Sigmoid colon (tissue), 7 donors: ENCODE data around the gene FEZ2. TPM values are rescaled to one million over a fixed set of nuclear protein-coding genes. Genes with fewer than 3 reads are reported as not detected.
A peak's percentile ranks its signal among the peaks of the same experiment; 100 is the strongest.

ENCODE experiments used
- DNase-seq: peaks from one replicate; pipeline ENCODE4 v3.0.0-alpha.2; 2019
- H3K27ac ChIP-seq, 4 donors: fragments of 200-600 bp; sonication (generic); one replicate each; pipeline ENCODE4 v1.5.1; 2016 to 2019; ENCODE audit warnings: mild to moderate bottlenecking in 1 of 4
- H3K27me3 ChIP-seq, 3 donors: fragments of 200-600 bp; sonication (generic); one replicate each; pipeline ENCODE4 v1.5.1; 2019; ENCODE audit warnings: mild to moderate bottlenecking in 1 of 3
- H3K36me3 ChIP-seq, 4 donors: fragments of 200-600 bp; sonication (generic); one replicate each; pipeline ENCODE4 v1.5.1; 2016 to 2019
- H3K4me1 ChIP-seq, 4 donors: fragments of 200-600 bp; sonication (generic); one replicate each; pipeline ENCODE4 v1.5.1; 2017 to 2019
- H3K4me3 ChIP-seq, 4 donors: fragments of 200-600 bp; sonication (generic); one replicate each; pipeline ENCODE4 v1.5.1; 2017 to 2019; ENCODE audit warnings: mild to moderate bottlenecking in 2 of 4, moderate library complexity in 1 of 4
- H3K9me3 ChIP-seq, 4 donors: fragments of 200-600 bp in 3 of 4; sonication (generic) in 3 of 4; one replicate each; pipeline versions ENCODE4 v1.5.1 to v1.6.1; 2013 to 2019
- CTCF ChIP-seq, 4 experiments: fragments of 450-650 bp in 3 of 4; fragments of 200-600 bp in 1 of 4; IDR thresholded peaks; one replicate each; pipeline ENCODE4 v1.5.1; 2016 to 2019; ENCODE audit warnings: antibody characterized with exemption in 4 of 4, mild to moderate bottlenecking in 3 of 4, moderate library complexity in 2 of 4
- EP300 ChIP-seq, 4 donors: sonication (generic); formaldehyde crosslinking; IDR thresholded peaks; one replicate each; pipeline ENCODE4 v1.6.1; 2017; ENCODE audit warnings: antibody characterized with exemption in 4 of 4
- POLR2A ChIP-seq, 2 donors: fragments of 450-650 bp; IDR thresholded peaks; one replicate each; pipeline ENCODE4 v1.6.1; 2016; ENCODE audit warnings: antibody characterized with exemption in 2 of 2, mild to moderate bottlenecking in 2 of 2, moderate library complexity in 2 of 2
- POLR2AphosphoS5 ChIP-seq, 4 donors: sonication (generic); formaldehyde crosslinking; IDR thresholded peaks; one replicate each; pipeline ENCODE4 v1.6.1; 2017; ENCODE audit warnings: antibody characterized with exemption in 4 of 4
- WGBS, 2 donors: extraction: QIAGEN DNeasy Blood & Tissue Kit; methylation state at CpG; one replicate each; pipeline ENCODE4 v1.1.7; 2013; 5-methylcytosine and 5-hydroxymethylcytosine counted together
- intact Hi-C: fragments of 100-400 bp; cut with DNase I; formaldehyde crosslinking; loops from one replicate; pipeline ENCODE4 v1.15.1; 2023
- polyA plus RNA-seq, 3 donors: library from polyadenylated mRNA; stranded (reverse); fragments of 200-250 nt; gene quantifications; one replicate each; pipeline ENCODE4 v1.2.3, GENCODE V29; 2013
- total RNA-seq, 4 donors: library from RNA; depleted of rRNA; stranded (reverse); fragments of >200 nt; gene quantifications; one replicate each; pipeline ENCODE4 v1.1.0, GENCODE V29; 2016
- donor health status: healthy with polysubstance abuse.
- donor health status: Bipolar disorder and iron deficiency.
- donor health status: healthy.

FEZ2 gene
- total and polyA plus RNA-seq, 7 donors: 25.9 to 53.9 (median 41.8) TPM

- TF ChIP-seq EP300 (IDR thresholded peaks at IDR 0.05): no peak
- no peak for TF ChIP-seq POLR2A (IDR thresholded peaks at IDR 0.05)
- no peak for TF ChIP-seq CTCF (IDR thresholded peaks at IDR 0.05)
- Histone ChIP-seq H3K36me3 (peaks cover 0 to 45% (median 11%) of the 10 kb centered on the region in 4 donors), H3K4me1 (peaks cover 0 to 20% (median 13%) of the 10 kb centered on the region in 4 donors), H3K27ac (peak overlapping the region in 3 of 4 donors; percentile 17 to 27 (median 23)), H3K4me3 (no peak overlapping the region), H3K9me3 (no peaks in the 10 kb centered on the region), H3K27me3 (no peaks in the 10 kb centered on the region)
- DNase-seq: no peak
- 88 to 91% methylated on average over 4 of the region's 4 CpGs for WGBS, 2 donors
- intact Hi-C loops: no loop called here
Observed at GRCh38 chr2:36541891-36542595, 55.9 kb downstream of the FEZ2 start.

GRCh38 chr2:36540986-36541754, 56.8 kb downstream of the FEZ2 start:
- TF ChIP-seq POLR2AphosphoS5 (IDR thresholded peaks at IDR 0.05) (no peak), EP300 (IDR thresholded peaks at IDR 0.05) (no peak), CTCF (IDR thresholded peaks at IDR 0.05) (no peak), POLR2A (IDR thresholded peaks at IDR 0.05) (no peak)
- DNase-seq: no peak
- intact Hi-C loops: no loop called here
- 86 to 90% methylated on average over 11 of the region's 11 CpGs for WGBS, 2 donors
- Histone ChIP-seq H3K4me1 (peaks cover 0 to 20% (median 13%) of the 10 kb centered on the region in 4 donors), H3K27me3 (no peaks in the 10 kb centered on the region), H3K36me3 (peaks cover 0 to 44% (median 11%) of the 10 kb centered on the region in 4 donors), H3K27ac (peak overlapping the region in 3 of 4 donors; percentile 17 to 27 (median 23)), H3K9me3 (no peaks in the 10 kb centered on the region), H3K4me3 (no peak overlapping the region)

- H3K4me1 ChIP-seq: peaks cover 0 to 15% (median 11%) of the 10 kb centered on the region in 4 donors
- no peaks in the 10 kb centered on the region for H3K9me3 ChIP-seq
- WGBS, 2 donors: 94 to 95% methylated on average over 7 of the region's 7 CpGs
- no peak for DNase-seq
- H3K27ac ChIP-seq: no peak overlapping the region
- no peaks in the 10 kb centered on the region for H3K27me3 ChIP-seq
- H3K36me3 ChIP-seq: peaks cover 0 to 48% (median 13%) of the 10 kb centered on the region in 4 donors
- TF ChIP-seq EP300 (IDR thresholded peaks at IDR 0.05): no peak
- no peak for TF ChIP-seq CTCF (IDR thresholded peaks at IDR 0.05)
- TF ChIP-seq POLR2A (IDR thresholded peaks at IDR 0.05): no peak
- TF ChIP-seq POLR2AphosphoS5 (IDR thresholded peaks at IDR 0.05): no peak
- no peak overlapping the region for H3K4me3 ChIP-seq
- intact Hi-C loops: no loop called here
Observed at GRCh38 chr2:36539631-36540030, 58.3 kb downstream of the FEZ2 start.

- peaks cover 0 to 12% (median 10%) of the 10 kb centered on the region in 4 donors for H3K4me1 ChIP-seq
- H3K27me3 ChIP-seq: no peaks in the 10 kb centered on the region
- peak; percentile 70 for DNase-seq
- peaks cover 0 to 42% (median 13%) of the 10 kb centered on the region in 4 donors for H3K36me3 ChIP-seq
- H3K4me3 ChIP-seq: no peak overlapping the region
- intact Hi-C loops: no loop called here
- TF ChIP-seq CTCF (IDR thresholded peaks at IDR 0.05) (no peak), POLR2AphosphoS5 (IDR thresholded peaks at IDR 0.05) (no peak), EP300 (IDR thresholded peaks at IDR 0.05) (no peak), POLR2A (IDR thresholded peaks at IDR 0.05) (no peak)
- 81 to 87% methylated on average over 5 of the region's 5 CpGs for WGBS, 2 donors
- H3K9me3 ChIP-seq: no peaks in the 10 kb centered on the region
- H3K27ac ChIP-seq: peak overlapping the region in 2 of 4 donors; percentile 4 to 44
Observed at GRCh38 chr2:36538335-36538734, 59.6 kb downstream of the FEZ2 start.
